ENCODE measurements around the gene ENG.

GRCh38 chr9:127791085-127791484 is 63.4 kb downstream of the ENG start:
- TF ChIP-seq CTCF (tag by site-specific recombination; IDR thresholded peaks at IDR 0.05): no peak
- TF ChIP-seq ZNF138 (tag by site-specific recombination; IDR thresholded peaks at IDR 0.05; ENCODE audit: borderline replicate concordance): no peak
- TF ChIP-seq ZFP3 (tag by site-specific recombination; IDR thresholded peaks at IDR 0.05; ENCODE audit: low read depth): no peak
- TF ChIP-seq ZBTB11 (tag by site-specific recombination; conservative IDR thresholded peaks at IDR 0.05; ENCODE audit: low read depth): no peak
- TF ChIP-seq SP3 (tag by site-specific recombination; IDR thresholded peaks at IDR 0.05): no peak
- TF ChIP-seq ZNF596 (tag by site-specific recombination; IDR thresholded peaks at IDR 0.05): no peak
- TF ChIP-seq ZNF510 (tag by site-specific recombination; IDR thresholded peaks at IDR 0.05; ENCODE audit: insufficient replicate concordance): no peak
- no peak for TF ChIP-seq ZNF280D (tag by site-specific recombination; IDR thresholded peaks at IDR 0.05)
- no peak for TF ChIP-seq ZNF10 (tag by site-specific recombination; IDR thresholded peaks at IDR 0.05)
- no peak for TF ChIP-seq PBX3 (CRISPR knock-in tag; IDR thresholded peaks at IDR 0.05)
- no peak for TF ChIP-seq ZBTB8A (tag by site-specific recombination; IDR thresholded peaks at IDR 0.05)

Measured in HEK293 (cell line).